Lung (tissue), 12 donors: ENCODE results near the gene PHYKPL. TPM values are rescaled to one million over a fixed set of nuclear protein-coding genes. Genes with fewer than 3 reads are reported as not detected.

Source experiments
- ATAC-seq: fragments of 200-7000 bp; cut with Tn5 transposase; one replicate; pipeline ENCODE4 v1.9.1; 2020; ENCODE audit warnings: moderate number of reproducible peaks; ENCODE audit not compliant: insufficient read depth, low FRiP score
- DNase-seq, 3 donors: peaks; one replicate each; pipeline ENCODE4 v3.0.0-alpha.2; 2013 to 2017
- H3K27ac ChIP-seq, 2 donors: one replicate each; pipeline ENCODE4 v1.5.1; 2013; ENCODE audit warnings: mild to moderate bottlenecking in 2 of 2, moderate library complexity in 2 of 2, control low read depth in 1 of 2, inconsistent platforms in 1 of 2, low read depth in 1 of 2, low read length in 1 of 2
- H3K27me3 ChIP-seq, 3 donors: one replicate each; pipeline ENCODE4 v1.5.1; 2013; ENCODE audit warnings: low read length in 2 of 3; ENCODE audit not compliant: control insufficient read depth in 3 of 3, insufficient read depth in 3 of 3
- H3K36me3 ChIP-seq, 4 donors: one replicate each; pipeline ENCODE4 v1.5.1; 2013; ENCODE audit warnings: low read length in 4 of 4, mild to moderate bottlenecking in 1 of 4, moderate library complexity in 1 of 4; ENCODE audit not compliant: control insufficient read depth in 4 of 4, insufficient read depth in 4 of 4
- H3K4me1 ChIP-seq, 5 donors: one replicate each; pipeline ENCODE4 v1.5.1; 2013; ENCODE audit warnings: low read length in 5 of 5, mild to moderate bottlenecking in 2 of 5, moderate library complexity in 1 of 5; ENCODE audit not compliant: control insufficient read depth in 5 of 5, insufficient read depth in 5 of 5
- H3K4me3 ChIP-seq: one replicate; pipeline ENCODE4 v1.5.1; 2013; ENCODE audit warnings: mild to moderate bottlenecking, control low read depth, moderate library complexity
- H3K9ac ChIP-seq, 2 donors: one replicate each; pipeline ENCODE4 v1.5.1; 2013; ENCODE audit warnings: low read length in 2 of 2, control low read depth in 1 of 2; ENCODE audit not compliant: insufficient read depth in 1 of 2
- H3K9me3 ChIP-seq, 4 donors: one replicate each; pipeline ENCODE4 v1.5.1; 2013; ENCODE audit warnings: low read length in 3 of 4, mild to moderate bottlenecking in 1 of 4, moderate library complexity in 1 of 4; ENCODE audit not compliant: control insufficient read depth in 4 of 4, insufficient read depth in 3 of 4
- CTCF ChIP-seq: IDR thresholded peaks from 2 replicates; pipeline ENCODE4 v1.5.1; 2012; ENCODE audit warnings: mild to moderate bottlenecking; ENCODE audit errors: control extremely low read depth, extremely low read depth
- WGBS, 2 donors: extraction: QIAGEN DNeasy Blood & Tissue Kit; methylation state at CpG; one replicate each; pipeline ENCODE4 v1.1.7; 2013; 5-methylcytosine and 5-hydroxymethylcytosine counted together
- polyA plus RNA-seq, 2 donors: library from polyadenylated mRNA; stranded (reverse); fragments of 200-250 nt; gene quantifications; one replicate each; pipeline ENCODE4 v1.2.1, GENCODE V29; 2013
- total RNA-seq, 2 donors: library from RNA; depleted of rRNA in 1 of 2; stranded (reverse); fragments of >200 nt in 1 of 2; gene quantifications; one replicate each; pipeline ENCODE4 v1.2.1, GENCODE V29; 2014 to 2021
- donor health status: control.
- donor health status: control.
- donor health status: Bipolar disorder and iron deficiency.
- donor health status: healthy.
- donor health status: DM: yes; HTN: yes; CAD: no.

Gene PHYKPL
- total and polyA plus RNA-seq, 4 donors: 49.7 to 100 (median 75.8) TPM

- no peaks in the 10 kb centered on the region for H3K4me1 ChIP-seq
- H3K9ac ChIP-seq: no peak overlapping the region
- WGBS, 2 donors: 75% methylated on average over 24 of the region's 24 CpGs
- no peak overlapping the region for H3K27ac ChIP-seq
- no peak for DNase-seq
- H3K36me3 ChIP-seq: no peaks in the 10 kb centered on the region
- no peaks in the 10 kb centered on the region for H3K9me3 ChIP-seq
- no peak for ATAC-seq
- H3K4me3 ChIP-seq: no peak overlapping the region
- TF ChIP-seq CTCF: no peak
- no peaks in the 10 kb centered on the region for H3K27me3 ChIP-seq
Measured at GRCh38 chr5:178247481-178248456, 15.2 kb upstream of the PHYKPL start.

- no peak for TF ChIP-seq CTCF
- DNase-seq (no peak), ATAC-seq (no peak)
- Histone ChIP-seq H3K27me3 (no peaks in the 10 kb centered on the region), H3K9ac (no peak overlapping the region), H3K9me3 (no peaks in the 10 kb centered on the region), H3K4me3 (no peak overlapping the region), H3K4me1 (no peaks in the 10 kb centered on the region), H3K36me3 (no peaks in the 10 kb centered on the region), H3K27ac (no peak overlapping the region)
- 84 to 86% methylated on average over 15 of the region's 15 CpGs for WGBS, 2 donors
Measured at GRCh38 chr5:178246624-178247279, 14.2 kb upstream of the PHYKPL start.

GRCh38 chr5:178245389-178245788, 12.8 kb upstream of the PHYKPL start:
- H3K4me3 ChIP-seq: no peak overlapping the region
- no peak for TF ChIP-seq CTCF
- no peaks in the 10 kb centered on the region for H3K27me3 ChIP-seq
- DNase-seq (no peak), ATAC-seq (no peak)
- no peak overlapping the region for H3K27ac ChIP-seq
- H3K36me3 ChIP-seq: no peaks in the 10 kb centered on the region
- H3K9me3 ChIP-seq: no peaks in the 10 kb centered on the region
- 85 to 98% methylated on average over 2 of the region's 2 CpGs for WGBS, 2 donors
- H3K9ac ChIP-seq: no peak overlapping the region
- peaks cover 0 to 7% (median 0%) of the 10 kb centered on the region in 5 donors for H3K4me1 ChIP-seq
